ENCODE data around the gene ZNF35.

- TF ChIP-seq POLR2A (IDR thresholded peaks at IDR 0.05) (no peak), CTCF (IDR thresholded peaks at IDR 0.05) (no peak)
Measured at GRCh38 chr3:44659434-44659833, 10.9 kb downstream of the ZNF35 start.
